Head of caudate nucleus (tissue), 42 donors: ENCODE data around the gene PROZ.
A peak's percentile ranks its signal among the peaks of the same experiment; 100 is the strongest.
"Not testable (repeated sequence)": the region's sequence is repeated elsewhere in the genome, so short reads cannot be mapped to it uniquely, and the experiment has no call there.

ENCODE experiments used
- DNase-seq, 42 donors: peaks; one replicate each; pipeline versions ENCODE4 v3.0.0 to v3.0.0-alpha.2; 2020 to 2021; ENCODE audit warnings: mixed read lengths in 7 of 42
- intact Hi-C: fragments of 100-400 bp; cut with DNase I; formaldehyde crosslinking; loops from one replicate; pipeline ENCODE4 v1.15.0; 2022

PROZ gene

GRCh38 chr13:113150550-113151365, 7.7 kb upstream of the PROZ start:
- intact Hi-C loops, result loop anchor here (5.0 kb wide), 1 partner anchor 113 kb away; no protein-coding TSS in a partner anchor
- DNase-seq, result peak in 4 of 42 donors; percentile 18 to 37 (median 24)

GRCh38 chr13:113151745-113152690, 6.4 kb upstream of the PROZ start:
- DNase-seq, result peak in 9 of 42 donors; percentile 14 to 53 (median 32)
- intact Hi-C loops, result loop anchor here (5.0 kb wide), 1 partner anchor 115 kb away; no protein-coding TSS in a partner anchor

- intact Hi-C loops, result loop anchor here (5.0 kb wide), 1 partner anchor 115 kb away; no protein-coding TSS in a partner anchor
- DNase-seq, result no peak
These were observed 5.8 kb upstream of the PROZ start for GRCh38 chr13:113152691-113152983.

GRCh38 chr13:113152984-113153809, 5.3 kb upstream of the PROZ start:
- DNase-seq, result peak in 36 of 42 donors; percentile 9 to 67 (median 38)
- intact Hi-C loops, result loop anchor here (5.0 kb wide), 1 partner anchor 116 kb away; no protein-coding TSS in a partner anchor

- intact Hi-C loops, result loop anchor here (5.0 kb wide), 1 partner anchor 117 kb away; no protein-coding TSS in a partner anchor
- DNase-seq, result peak; percentile 64 to 94 (median 85)
These were observed 4.4 kb upstream of the PROZ start for GRCh38 chr13:113153810-113154748.

GRCh38 chr13:113155201-113155600, 3.2 kb upstream of the PROZ start:
- intact Hi-C loops, result loop anchor here (5.0 kb wide), 1 partner anchor 47 kb away; no protein-coding TSS in a partner anchor

GRCh38 chr13:113155982-113156655, 2.3 kb upstream of the PROZ start:
- intact Hi-C loops, result loop anchor here (5.0 kb wide), 1 partner anchor 46 kb away; no protein-coding TSS in a partner anchor
- peak in 2 of 42 donors; percentile 13 to 21 for DNase-seq

More at GRCh38 chr13:113155201-113155600, 3.2 kb upstream of the PROZ start:
- peak in 2 of 42 donors; percentile 7 to 22 for DNase-seq

GRCh38 chr13:113157206-113157928, 1.1 kb upstream of the PROZ start:
- intact Hi-C loops, result loop anchor here (5.0 kb wide), 1 partner anchor 45 kb away; no protein-coding TSS in a partner anchor
- peak in 2 of 42 donors; percentile 11 to 31 for DNase-seq

- DNase-seq, result peak in 2 of 42 donors; percentile 26 to 35
- intact Hi-C loops, result loop anchor here (5.0 kb wide), 1 partner anchor 43 kb away; no protein-coding TSS in a partner anchor
These were observed 498 bp downstream of the PROZ start for GRCh38 chr13:113158946-113159345.

- intact Hi-C loops, result loop anchor here (5.0 kb wide), 1 partner anchor 43 kb away; no protein-coding TSS in a partner anchor
- peak in 2 of 42 donors; percentile 18 to 31 for DNase-seq
These were observed 1.3 kb downstream of the PROZ start for GRCh38 chr13:113159701-113160100.

GRCh38 chr13:113160983-113161382, 2.5 kb downstream of the PROZ start:
- peak in 2 of 42 donors; percentile 28 to 32 for DNase-seq
- intact Hi-C loops, result no loop called here

GRCh38 chr13:113161433-113161832, 3.0 kb downstream of the PROZ start:
- DNase-seq, result peak in 2 of 42 donors; percentile 23 to 35
- intact Hi-C loops, result no loop called here

- DNase-seq, result peak in 1 of 42 donors; percentile 1
- intact Hi-C loops, result not testable (repeated sequence)
These were observed 3.5 kb downstream of the PROZ start for GRCh38 chr13:113161975-113162374.

- peak in 27 of 42 donors; percentile 23 to 72 (median 44) for DNase-seq
- intact Hi-C loops, result no loop called here
These were observed 4.6 kb downstream of the PROZ start for GRCh38 chr13:113162783-113163685.

- DNase-seq, result peak in 2 of 42 donors; percentile 23 to 26
- intact Hi-C loops, result no loop called here
These were observed 6.0 kb downstream of the PROZ start for GRCh38 chr13:113164492-113164891.
